Stimulated activated CD4-positive, alpha-beta T cell treated with anti-CD3 and anti-CD28 coated beads, Interleukin-15, amount 100 ng/mL, for 1 hour (primary cell): ENCODE results near the gene PARP8.

Experiments
- DNase-seq, 2 donors: peaks; one replicate each; pipeline ENCODE4 v3.0.0-alpha.2; 2020; ENCODE audit warnings: low read depth in 1 of 2, low spot score in 1 of 2

Gene PARP8

DNA sequence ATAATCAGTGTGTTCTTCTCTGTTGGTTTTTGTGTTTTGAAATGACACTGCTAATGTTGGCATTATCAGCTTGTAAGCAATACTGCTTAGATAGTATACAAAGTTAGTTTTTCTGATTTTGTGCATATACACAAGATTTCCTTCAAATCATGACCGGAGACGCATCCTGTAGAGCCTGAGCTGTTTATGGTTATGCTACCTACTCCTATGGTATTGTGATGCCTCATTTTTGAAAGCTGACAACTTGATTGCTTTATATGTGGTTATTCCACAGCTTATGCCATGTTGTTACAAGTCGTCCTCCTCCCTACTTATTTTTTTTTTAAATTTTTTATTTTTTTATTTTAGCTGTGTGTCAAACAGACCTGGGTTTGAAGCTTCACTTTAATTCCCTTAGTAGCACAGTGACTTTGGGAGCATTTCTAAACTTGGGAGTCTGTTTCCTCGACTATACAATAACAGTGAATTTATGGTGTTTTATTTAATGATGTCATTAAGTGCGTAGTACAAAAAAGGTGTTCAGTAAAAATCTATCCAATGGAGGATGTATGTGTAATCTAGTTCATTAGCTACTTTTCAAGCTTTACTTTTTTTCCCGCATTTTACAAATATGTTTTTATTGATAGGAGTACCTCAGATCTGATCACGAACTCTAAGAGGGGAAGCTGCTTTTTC, 59.5 kb downstream of the PARP8 start:
- no peak for DNase-seq

DNA sequence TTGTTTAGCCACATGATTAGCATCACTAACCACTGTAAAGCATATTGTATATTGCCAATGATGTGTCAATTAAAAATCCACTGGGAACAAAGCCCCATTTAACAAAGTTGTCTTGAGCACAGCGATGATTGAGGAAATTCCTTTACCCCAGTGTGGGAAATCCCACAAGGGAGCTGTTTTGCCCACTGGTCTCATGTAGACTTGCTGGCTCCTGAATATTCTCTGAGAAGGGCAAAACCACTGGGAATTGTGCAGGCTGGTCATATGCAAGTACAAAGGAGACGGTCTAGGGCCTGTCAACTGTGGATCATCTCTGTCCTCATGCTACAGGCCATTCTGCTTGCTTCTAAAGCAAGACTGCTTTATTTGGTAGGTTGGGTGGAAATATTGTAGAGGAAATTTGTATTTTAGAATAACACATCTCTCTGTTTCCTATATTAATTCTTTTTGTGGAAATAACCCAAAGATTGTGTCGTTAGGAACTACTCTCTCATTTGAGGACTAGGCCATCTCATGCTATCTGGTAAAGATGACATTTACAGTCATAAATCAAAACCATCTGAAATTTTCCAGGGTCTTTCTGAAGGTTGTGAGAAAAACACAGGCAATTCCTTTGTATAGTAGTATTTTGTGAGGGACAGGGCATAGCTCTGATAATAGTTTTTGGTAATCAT, 60.2 kb downstream of the PARP8 start:
- DNase-seq, result no peak

DNA sequence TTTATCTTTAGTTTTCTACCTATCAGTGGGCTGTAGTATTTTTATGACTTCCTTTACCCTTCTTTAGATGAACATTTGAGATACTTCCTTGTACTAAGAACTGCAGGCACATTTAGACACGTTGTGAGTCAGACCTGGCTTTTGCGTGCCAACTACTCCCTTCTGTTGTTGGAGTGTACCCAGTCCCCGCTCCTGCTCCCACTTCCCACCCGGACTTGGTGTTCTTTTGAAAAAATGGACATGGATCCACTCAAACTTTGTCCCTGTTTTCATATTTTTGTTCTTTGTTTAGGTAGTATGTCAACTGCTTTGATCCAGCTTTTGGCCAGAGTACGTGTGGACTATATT, 60.7 kb downstream of the PARP8 start:
- DNase-seq, result no peak

DNA sequence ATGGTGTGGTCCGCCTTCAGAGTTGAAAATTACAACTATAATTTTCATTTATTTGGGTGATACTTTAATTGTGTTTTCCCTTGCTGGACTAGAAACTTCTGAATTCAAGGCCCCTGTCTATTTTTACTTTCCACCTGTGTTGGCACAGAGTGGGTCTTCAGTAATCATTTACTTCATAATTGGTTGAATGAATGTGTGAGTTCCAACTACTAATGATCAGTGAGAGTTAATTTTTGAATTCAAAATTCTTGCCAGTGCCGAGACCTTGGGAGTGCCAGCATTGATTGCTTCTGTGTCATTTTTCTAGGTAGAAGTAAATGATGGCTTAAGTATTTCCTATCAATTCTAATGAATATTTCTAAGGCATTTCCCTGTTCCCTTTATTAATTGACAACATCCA, 61.4 kb downstream of the PARP8 start:
- DNase-seq, result no peak

DNA sequence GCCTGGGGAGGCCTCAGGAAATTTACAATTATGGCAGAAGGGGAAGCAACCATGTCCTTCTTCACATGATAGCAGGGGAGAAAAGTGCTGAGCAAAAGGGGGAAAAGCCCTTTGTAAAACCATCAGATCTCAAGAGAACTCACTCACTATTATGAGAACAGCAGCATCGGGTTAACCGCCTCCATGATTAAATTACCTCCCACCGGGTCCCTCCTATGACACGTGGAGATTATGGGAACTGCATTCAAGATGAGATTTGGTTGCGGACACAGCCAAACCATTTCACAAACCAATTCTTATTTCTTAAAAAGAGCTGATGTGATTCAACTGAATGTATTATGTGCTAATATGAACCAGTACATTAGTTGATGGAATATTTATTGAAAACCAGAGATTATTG, 63.9 kb downstream of the PARP8 start:
- no peak for DNase-seq

DNA sequence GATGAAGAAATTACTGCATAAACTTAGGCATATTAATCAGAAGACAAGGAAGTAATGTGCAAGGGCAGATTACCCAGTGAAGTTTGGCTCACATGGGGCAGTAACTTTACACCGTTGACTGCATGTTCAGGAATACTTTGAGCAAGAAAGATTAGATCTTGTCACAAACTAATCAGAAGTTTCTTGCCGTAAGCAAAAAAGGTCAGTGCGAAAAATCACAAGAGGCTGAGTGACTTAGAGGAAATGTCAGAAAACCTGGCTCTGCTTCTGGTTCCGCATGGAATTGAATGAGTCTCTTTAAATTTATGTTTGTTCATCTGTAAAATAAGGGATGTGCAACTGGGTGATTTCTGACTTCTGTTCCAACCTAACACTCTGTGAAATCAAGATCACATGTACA, 64.4 kb downstream of the PARP8 start:
- no peak for DNase-seq

DNA sequence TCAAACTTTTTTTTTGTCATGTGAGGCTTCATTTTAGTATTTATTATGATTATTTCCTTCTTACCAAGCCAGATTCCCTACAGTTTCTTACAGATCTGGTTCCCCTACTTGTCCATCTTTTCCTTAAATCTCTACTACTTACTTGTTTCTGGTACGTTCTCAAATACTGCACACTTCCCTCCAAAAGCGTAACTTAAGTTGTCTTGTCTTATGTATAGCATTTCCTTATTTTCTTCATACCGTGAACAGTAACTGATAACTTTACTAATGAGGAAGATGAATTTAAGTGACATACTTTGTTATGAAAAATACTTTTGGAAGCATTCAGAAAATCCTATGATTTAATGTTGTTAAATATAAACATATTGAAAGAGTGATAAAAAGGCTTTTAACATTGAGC, 67.3 kb downstream of the PARP8 start:
- DNase-seq, result no peak

DNA sequence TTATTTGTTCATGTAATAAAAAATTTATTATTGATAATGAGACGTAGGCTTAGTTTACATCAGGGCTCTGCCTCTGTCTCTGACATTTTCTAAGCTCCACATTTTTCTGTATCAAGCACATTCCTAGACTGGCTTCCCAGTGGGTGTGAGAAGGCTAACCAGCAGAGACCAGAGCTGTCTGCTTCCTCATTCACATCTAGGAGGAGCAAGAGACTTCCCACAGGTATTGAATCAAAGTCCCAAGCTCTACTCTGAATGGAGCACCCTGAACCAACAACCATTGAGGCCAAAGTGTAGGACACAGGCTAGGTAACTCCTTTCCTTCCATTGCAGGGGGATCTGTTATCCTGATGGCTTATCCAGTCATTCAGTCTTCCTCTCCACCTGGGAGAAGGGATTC, 72.4 kb downstream of the PARP8 start:
- DNase-seq, result no peak

DNA sequence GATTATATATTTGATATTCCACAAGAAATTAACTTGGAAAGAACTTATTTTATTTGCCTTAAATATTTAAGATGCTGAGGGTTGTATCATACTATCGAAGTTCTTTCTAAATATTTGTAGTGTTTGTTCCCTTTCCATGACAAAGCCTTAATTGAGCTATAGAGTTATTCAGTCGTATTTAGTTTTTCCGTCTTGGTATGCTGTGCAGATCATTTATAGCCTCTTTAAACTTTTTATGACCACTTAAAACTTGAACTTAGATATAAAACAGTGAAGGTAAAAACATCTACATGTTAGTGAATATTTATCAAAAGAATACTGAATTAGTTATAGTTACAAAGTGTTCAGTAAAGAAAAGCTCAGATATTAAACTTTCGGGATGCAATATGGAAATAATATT, 74.4 kb downstream of the PARP8 start:
- DNase-seq, result no peak

DNA sequence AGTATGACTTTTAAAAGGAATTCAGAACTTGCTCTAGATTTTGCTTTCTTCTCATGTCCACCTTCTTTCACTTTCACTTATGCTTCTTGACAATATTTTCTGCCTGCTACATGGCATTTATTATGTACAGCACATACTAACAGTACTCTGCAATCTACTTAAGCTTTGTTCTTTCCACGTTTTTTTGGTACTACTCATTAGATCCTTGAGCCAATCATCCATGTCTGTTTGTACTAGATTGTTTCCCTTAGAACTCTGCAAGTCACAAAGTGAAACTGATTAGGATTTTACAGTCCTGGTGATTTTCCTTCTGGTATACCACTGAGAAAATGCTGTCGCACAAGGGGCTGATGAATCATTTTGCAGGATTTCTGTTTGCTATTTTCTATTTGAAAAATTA, 78.3 kb downstream of the PARP8 start:
- DNase-seq, result no peak

DNA sequence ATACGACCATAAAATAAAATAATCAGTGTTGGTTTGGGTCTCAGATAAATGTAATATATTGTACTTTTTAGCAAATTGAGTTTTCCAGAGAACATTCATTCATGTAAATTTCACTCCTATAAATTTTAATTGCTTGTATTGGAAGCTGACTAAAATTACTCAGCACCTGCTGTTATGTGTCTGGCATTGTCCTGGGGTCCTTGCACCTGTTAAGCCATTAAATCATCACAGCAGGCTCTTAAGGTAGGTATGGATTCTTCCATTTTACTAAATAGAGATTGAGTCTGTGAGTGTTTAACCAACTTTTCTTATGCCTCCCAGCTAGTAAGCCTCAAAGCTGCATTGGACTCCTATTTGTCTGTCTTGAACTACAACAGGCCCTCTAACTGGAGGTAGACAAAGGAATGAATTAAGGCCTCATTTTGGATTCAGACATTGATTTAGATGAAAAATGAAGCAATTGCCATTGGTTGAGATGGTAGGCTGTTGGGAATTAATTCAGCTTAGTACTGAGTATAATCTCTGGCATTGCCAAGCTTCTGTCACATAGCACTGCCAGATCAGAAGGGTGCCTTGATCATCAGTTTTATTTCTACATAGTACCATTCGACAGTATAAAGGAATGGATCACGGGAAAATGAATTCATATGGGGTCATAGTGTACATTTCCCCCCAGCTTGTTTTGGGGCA, 78.9 kb downstream of the PARP8 start:
- DNase-seq, result no peak

DNA sequence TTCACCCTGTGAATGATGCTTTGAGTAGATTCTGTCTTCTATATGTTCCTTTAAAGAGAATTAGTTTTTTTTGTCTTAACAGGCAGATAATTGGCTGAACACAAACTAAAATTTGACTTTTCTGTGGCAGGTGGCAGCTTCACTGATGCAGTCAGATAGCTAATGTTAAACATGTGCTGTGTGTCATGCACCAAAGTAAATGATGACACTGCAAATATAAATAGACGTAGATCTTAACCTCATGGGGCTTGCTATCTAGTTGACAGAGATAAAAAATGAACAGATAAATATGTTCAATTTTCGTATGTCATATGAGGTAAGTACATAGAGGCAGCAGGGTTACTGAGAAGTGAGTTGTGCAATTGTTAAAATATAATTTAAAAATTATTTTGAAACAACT, 82.7 kb downstream of the PARP8 start:
- DNase-seq, result no peak

DNA sequence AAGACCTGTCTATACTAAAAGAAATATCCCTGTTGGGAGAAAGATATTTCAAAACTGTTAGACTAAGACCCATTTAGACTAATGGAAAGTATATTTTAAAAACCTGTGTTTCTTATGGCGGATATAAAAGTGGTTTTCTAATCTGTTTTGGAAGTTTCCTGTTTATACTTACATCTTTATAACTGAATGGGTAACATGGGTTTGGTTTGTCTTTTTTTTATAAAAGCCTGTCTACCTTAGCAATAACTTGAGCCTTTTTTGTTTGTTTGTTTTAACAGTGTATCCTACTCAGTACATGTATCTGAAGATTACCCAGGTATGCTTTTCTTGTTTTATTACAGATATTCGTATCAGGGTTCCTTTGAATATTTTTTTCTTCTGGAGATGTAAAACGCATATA, 83.4 kb downstream of the PARP8 start:
- no peak for DNase-seq

DNA sequence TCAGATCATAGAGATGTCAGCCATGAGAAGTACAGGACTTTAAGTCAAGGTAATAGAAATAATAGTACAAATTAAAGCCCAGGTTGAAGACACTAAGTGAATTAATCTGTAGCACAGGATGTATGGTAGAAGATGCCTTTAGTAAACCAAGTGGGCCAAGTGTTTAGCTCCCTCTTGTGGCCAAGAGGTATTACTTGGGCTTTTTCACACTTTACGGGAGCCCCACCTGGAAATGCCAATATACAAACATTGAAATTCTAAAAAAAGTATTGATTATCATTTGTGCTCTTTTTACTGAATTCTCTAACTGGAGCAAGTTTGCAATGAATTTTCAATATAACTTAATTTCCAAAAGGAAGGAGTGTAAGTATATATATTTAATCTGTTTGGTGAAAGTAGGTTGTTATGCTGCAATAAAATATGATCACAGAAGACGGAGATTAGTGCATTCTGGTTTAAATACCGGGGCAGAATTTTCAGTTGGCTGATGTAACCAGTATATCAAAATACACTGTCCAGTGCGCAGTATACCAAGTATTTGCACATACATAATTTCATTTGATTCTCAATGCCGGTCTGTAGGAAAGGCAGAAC, 84.7 kb downstream of the PARP8 start:
- no peak for DNase-seq

DNA sequence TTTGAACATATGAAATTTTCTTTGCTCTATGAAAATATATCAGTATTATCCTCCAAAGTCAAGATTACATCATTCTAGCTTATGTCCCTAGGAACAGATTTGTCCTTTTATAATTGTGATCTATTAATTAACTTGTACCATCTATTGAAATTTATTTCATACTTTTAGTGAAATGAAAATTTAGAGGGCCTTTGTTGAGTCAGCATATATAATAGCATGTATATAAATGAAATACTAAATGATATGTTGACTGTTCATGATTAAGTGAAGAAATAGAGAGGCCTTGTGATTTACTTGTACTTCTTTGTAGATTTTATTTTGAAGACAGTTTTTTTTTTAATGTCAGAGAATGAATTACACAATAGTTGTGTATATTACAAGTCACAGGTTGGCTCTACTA, 86.4 kb downstream of the PARP8 start:
- DNase-seq, result no peak

DNA sequence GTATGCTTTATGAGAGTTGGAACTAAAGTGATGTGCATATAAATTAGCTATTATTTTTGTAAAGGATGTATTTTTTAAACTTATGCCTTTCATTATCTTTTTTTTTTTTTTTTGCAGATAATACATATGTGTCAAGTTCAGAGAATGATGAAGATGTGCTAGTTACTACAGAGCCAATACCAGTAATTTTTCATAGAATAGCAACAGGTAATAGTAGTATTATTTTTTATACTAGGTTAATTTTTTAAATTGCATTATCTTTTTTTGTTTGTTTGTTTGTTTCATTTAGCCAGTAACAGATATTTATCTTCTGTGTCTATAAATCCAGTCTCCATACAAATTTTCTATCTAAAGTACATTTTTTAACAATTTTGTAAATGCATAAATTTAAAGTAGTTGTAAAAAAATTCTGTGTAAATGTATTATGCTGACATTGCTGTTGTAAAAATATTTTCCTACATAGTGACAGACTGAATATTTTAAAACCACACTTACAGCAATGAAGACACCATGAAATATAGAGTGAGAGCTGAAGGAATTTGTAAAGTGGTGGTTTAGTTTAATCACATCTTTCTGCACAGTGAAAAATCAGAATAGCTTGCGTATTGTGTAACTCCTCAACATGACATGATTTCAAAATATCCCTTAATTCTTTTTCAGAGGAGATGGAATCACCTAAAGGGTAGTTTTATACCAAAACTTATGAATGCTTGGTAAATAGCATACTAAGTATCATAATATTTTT, 93.3 kb downstream of the PARP8 start:
- no peak for DNase-seq

DNA sequence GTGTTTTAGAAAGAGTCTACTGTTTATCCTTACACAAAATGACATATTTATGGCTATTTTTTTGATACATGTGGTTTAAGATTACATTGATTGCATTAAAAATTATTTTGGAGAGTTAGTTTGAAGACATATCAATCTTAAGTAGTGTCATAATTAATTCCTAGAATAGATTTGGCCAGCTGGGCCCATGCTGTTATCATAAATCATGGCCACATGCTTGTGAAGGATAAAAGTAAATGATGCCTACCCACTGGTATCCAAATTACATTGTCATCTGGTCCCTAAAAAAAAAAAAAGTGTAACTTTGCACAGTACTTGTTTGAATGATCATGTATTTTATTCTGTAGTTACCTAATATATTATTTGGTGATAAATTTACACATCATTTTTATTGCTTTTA, 96.9 kb downstream of the PARP8 start:
- DNase-seq, result no peak

DNA sequence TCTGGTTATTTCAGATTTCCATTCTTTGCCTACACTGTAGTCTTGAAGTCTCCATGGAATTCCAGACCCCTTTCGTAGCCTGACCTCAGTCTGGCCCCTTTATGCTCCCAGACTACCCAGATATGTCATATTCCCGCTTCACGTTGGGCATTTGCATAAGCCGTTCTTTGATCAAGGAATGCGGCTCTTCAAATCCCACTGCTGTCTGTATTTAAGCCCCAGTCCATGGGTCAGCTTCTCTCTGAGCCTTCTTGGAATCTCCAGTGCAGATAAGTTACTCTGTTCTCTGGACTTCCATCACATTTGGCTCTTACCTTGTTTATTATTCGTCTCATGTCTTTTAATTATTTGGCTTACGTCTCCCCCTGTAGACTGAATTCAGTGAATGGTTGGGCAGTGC, 97.4 kb downstream of the PARP8 start:
- DNase-seq, result no peak

DNA sequence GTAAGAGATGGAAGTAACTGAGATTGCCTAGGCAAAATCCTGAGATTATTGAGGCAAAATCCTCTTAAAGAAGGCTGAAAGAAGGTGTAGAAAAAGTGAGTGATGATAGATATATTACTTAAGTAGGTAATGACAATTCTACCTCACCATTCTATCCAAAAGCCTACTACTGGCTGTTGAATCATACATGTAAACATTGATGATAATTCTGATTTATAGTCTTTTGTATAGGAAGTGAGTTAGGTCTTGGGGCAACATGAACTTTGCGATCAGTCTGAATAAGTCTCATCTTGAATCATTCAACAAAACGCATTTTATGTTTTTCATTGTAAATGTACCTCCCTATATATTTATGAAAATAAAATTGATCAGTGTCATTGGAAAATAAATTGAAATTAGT, 99.6 kb downstream of the PARP8 start:
- DNase-seq, result no peak

DNA sequence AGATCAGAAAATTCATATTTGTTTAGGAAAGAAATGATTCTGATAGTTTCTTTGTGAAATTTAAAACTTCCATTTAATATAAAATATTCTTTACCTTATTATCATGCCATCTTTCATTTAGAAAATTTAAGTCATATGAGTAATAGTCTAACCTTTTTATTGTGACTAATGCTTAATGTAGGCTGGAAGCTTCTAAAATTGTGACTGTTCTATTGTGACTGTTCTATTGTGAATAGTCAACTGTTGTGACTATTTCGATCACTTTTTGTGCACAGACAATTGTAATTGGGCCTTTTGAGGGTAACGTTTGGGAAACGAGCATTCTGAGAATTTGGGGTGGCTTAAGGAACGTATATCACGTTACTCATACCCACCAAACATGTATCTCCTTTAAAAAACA, 100.0 kb downstream of the PARP8 start:
- DNase-seq, result no peak

DNA sequence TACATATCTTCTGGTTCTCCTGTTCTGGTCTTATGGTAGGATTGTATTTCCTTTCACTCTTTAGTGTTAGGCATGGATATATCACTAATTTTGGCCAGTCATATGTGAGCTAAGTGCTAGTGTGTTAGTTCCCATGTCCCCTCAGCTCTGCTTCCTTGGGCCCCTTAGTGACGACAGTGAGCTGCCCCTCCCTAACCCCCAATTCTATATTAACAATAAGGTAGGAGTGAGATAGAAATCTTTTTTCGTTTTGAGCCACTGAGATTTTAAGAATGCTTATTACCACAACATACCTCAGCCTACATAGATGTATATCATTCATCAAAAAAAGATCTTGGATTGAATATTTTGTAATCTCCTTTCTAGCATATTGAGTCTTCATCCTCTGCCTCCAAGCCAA, 100.5 kb downstream of the PARP8 start:
- no peak for DNase-seq

DNA sequence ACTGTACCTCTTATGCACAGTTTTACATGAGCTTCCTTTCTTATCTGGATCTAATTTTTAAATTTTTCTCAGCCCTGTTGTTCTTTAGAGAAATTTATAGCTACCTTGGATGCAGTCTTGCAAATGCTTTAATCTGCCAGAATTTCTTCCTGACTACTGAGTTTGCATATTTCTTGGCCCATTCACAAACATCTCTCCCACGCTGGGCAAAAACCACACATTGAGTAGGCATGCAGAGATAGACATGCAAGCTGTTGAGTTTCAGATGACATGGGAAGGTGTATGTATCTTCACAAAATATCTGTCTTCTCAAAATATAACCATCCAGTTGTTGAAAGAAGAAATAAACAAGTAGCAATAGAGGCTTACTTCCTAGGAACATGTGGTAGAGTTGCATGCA, 101.2 kb downstream of the PARP8 start:
- no peak for DNase-seq
